HepG2 (cell line): ENCODE results near the gene GCM1. TPM values are rescaled to one million over a fixed set of nuclear protein-coding genes. Genes with fewer than 3 reads are reported as not detected.

Experiments
- ATAC-seq: fragments of 200-7000 bp; cut with Tn5 transposase; 3 replicates; pipeline ENCODE4 v1.9.1; 2020; ENCODE audit warnings: mild to moderate bottlenecking, moderate library complexity
- BruUV-seq: library from RNA; stranded (reverse); fragments of 400-500 nt; replicated peaks from 2 replicates; lab custom pipeline; 2021; lab: Mats Ljungman, UMichigan
- CTCF ChIA-PET: fragments of 300-600 bp; formaldehyde crosslinking; extraction: SDS; loops from one replicate; lab custom pipeline; 2021; ENCODE audit warnings: low total read pairs, inconsistent platforms, low intra/inter-chr PET ratio; lab: Yijun Ruan, JAX
- POLR2A ChIA-PET: fragments of 350-600 bp; sonication (Branson Sonifier 250); formaldehyde crosslinking; loops from one replicate; lab custom pipeline; 2020; ENCODE audit warnings: antibody characterized with exemption, inconsistent platforms; lab: Yijun Ruan, JAX
- DNase-seq: peaks from one replicate; pipeline ENCODE4 v3.0.0-alpha.2; 2015; ENCODE audit warnings: low spot score
- FAIRE-seq: peaks from 3 replicates; lab custom pipeline; 2011; peaks lifted over from hg19 to GRCh38; lab: Jason Lieb, UNC
- H2AFZ ChIP-seq: one replicate; pipeline ENCODE4 v1.6.1; 2011; ENCODE audit warnings: low read length, inconsistent platforms
- H3K27ac ChIP-seq: fragments of 300-600 bp; 3 replicates; pipeline ENCODE4 v1.8.0; 2011; ENCODE audit warnings: mixed run types, mild to moderate bottlenecking, mixed read lengths, low read length, inconsistent platforms; ENCODE audit not compliant: insufficient read depth; ENCODE audit errors: extremely low read length
- H3K27me3 ChIP-seq, 2 experiments: fragments of 200-600 bp in 1 of 2; 2 replicates in 1 of 2; 3 replicates in 1 of 2; pipeline versions ENCODE4 v1.6.0 to v1.8.0; 2011; ENCODE audit warnings: low read length in 2 of 2, mild to moderate bottlenecking in 2 of 2, moderate library complexity in 2 of 2, inconsistent platforms in 1 of 2; ENCODE audit not compliant: insufficient read depth in 2 of 2, control insufficient read depth in 1 of 2
- H3K36me3 ChIP-seq, 2 experiments: fragments of 200-600 bp in 1 of 2; replicated peaks in 1 of 2; 2 replicates in 1 of 2; 3 replicates in 1 of 2; pipeline versions ENCODE4 v1.5.1 to v1.8.0; 2011; ENCODE audit warnings: low read length in 2 of 2, inconsistent platforms in 1 of 2; ENCODE audit not compliant: insufficient read depth in 2 of 2, control insufficient read depth in 1 of 2
- H3K4me1 ChIP-seq: 2 replicates; pipeline ENCODE4 v1.5.1; 2012; ENCODE audit warnings: low read length, inconsistent platforms; ENCODE audit not compliant: insufficient read depth
- H3K4me2 ChIP-seq: 2 replicates; pipeline ENCODE4 v1.6.0; 2011; ENCODE audit warnings: low read depth, low read length, inconsistent platforms
- H3K4me3 ChIP-seq, 3 experiments: fragments of 200-600 bp in 1 of 3; sonication (generic), shearing (Covaris generic) in 1 of 3; replicated peaks in 1 of 3; 2 replicates each; pipeline ENCODE4 v1.5.1; 2011 to 2016; ENCODE audit warnings: low read length in 3 of 3, inconsistent platforms in 2 of 3, low read depth in 2 of 3, mild to moderate bottlenecking in 2 of 3, control low read depth in 1 of 3, mixed read lengths in 1 of 3; ENCODE audit not compliant: insufficient read depth in 1 of 3
- H3K79me2 ChIP-seq: one replicate; pipeline ENCODE4 v1.6.1; 2011; ENCODE audit warnings: low read length, inconsistent platforms; ENCODE audit not compliant: insufficient read depth
- H3K9ac ChIP-seq: 2 replicates; pipeline ENCODE4 v1.6.0; 2011; ENCODE audit warnings: mild to moderate bottlenecking, low read depth, low read length, inconsistent platforms; ENCODE audit not compliant: insufficient read depth
- H3K9me3 ChIP-seq: 2 replicates; pipeline ENCODE4 v1.5.1; 2012; ENCODE audit warnings: mild to moderate bottlenecking, low read length
- H4K20me1 ChIP-seq: 2 replicates; pipeline ENCODE4 v1.6.0; 2011; ENCODE audit warnings: inconsistent platforms, mild to moderate bottlenecking, low read length, moderate library complexity; ENCODE audit not compliant: insufficient read depth
- DMAP1 ChIP-seq: IDR thresholded peaks from 2 replicates; pipeline ENCODE4 v1.6.1; 2016
- DNMT3B ChIP-seq: conservative IDR thresholded peaks from 2 replicates; pipeline ENCODE4 v1.6.1; 2016; ENCODE audit warnings: missing biosample characterization, control low read depth
- EP300 ChIP-seq, 3 experiments: sonication (generic) in 1 of 3; formaldehyde crosslinking in 1 of 3; IDR thresholded peaks; 2 replicates each; pipeline versions ENCODE4 v1.5.1 to v1.6.1; 2011 to 2020; ENCODE audit warnings: low read depth in 2 of 3, low read length in 2 of 3, borderline replicate concordance in 1 of 3, improper control_type of control experiment in 1 of 3, mild to moderate bottlenecking in 1 of 3, missing genetic modification reagents in 1 of 3, moderate library complexity in 1 of 3
- HDAC1 ChIP-seq: sonication (generic); formaldehyde crosslinking; IDR thresholded peaks from 2 replicates; pipeline ENCODE4 v1.5.1; 2020; ENCODE audit warnings: mild to moderate bottlenecking, missing genetic modification reagents
- HNF4G ChIP-seq, 2 experiments: sonication (generic) in 1 of 2; formaldehyde crosslinking in 1 of 2; IDR thresholded peaks; 2 replicates each; pipeline versions ENCODE4 v1.4.0 to v1.6.1; 2011 to 2020; ENCODE audit warnings: borderline replicate concordance in 2 of 2, low read depth in 2 of 2, mild to moderate bottlenecking in 2 of 2, low read length in 1 of 2, missing genetic modification reagents in 1 of 2, moderate library complexity in 1 of 2
- KLF13 ChIP-seq: sonication (generic); formaldehyde crosslinking; IDR thresholded peaks from 2 replicates; pipeline ENCODE4 v1.4.0; 2020; ENCODE audit warnings: mild to moderate bottlenecking, missing genetic modification reagents
- KMT2B ChIP-seq: IDR thresholded peaks from 2 replicates; pipeline ENCODE4 v1.6.1; 2016; ENCODE audit warnings: missing genetic modification reagents, missing compliant biosample characterization
- PHF20 ChIP-seq: sonication (generic); formaldehyde crosslinking; IDR thresholded peaks from 2 replicates; pipeline ENCODE4 v1.5.0; 2020; ENCODE audit warnings: mild to moderate bottlenecking, missing genetic modification reagents
- PHF8 ChIP-seq: sonication (generic); formaldehyde crosslinking; IDR thresholded peaks from 2 replicates; pipeline ENCODE4 v1.5.0; 2020; ENCODE audit warnings: missing genetic modification reagents
- POLR2AphosphoS2 ChIP-seq: IDR thresholded peaks from 2 replicates; pipeline ENCODE4 v1.6.1; 2011; ENCODE audit warnings: low read depth, low read length, improper control_type of control experiment
- RAD51 ChIP-seq: fragments of 450-650 bp; IDR thresholded peaks from 2 replicates; pipeline ENCODE4 v1.6.1; 2016; ENCODE audit warnings: borderline replicate concordance
- SYNCRIP ChIP-seq: fragments of 200-400 bp; formaldehyde crosslinking; IDR thresholded peaks from 2 replicates; pipeline ENCODE4 v1.6.1; 2018; ENCODE audit warnings: mild to moderate bottlenecking, low read depth, low read length; ENCODE audit not compliant: insufficient read depth
- ZFP36L1 ChIP-seq: sonication (generic); formaldehyde crosslinking; IDR thresholded peaks from 2 replicates; pipeline ENCODE4 v1.8.0; 2022; ENCODE audit warnings: mild to moderate bottlenecking, missing genetic modification reagents, moderate library complexity
- ZFP62 ChIP-seq: sonication (generic); formaldehyde crosslinking; IDR thresholded peaks from 2 replicates; pipeline ENCODE4 v1.4.0; 2020; ENCODE audit warnings: missing genetic modification reagents
- ZNF383 ChIP-seq: sonication (generic); formaldehyde crosslinking; IDR thresholded peaks from 2 replicates; pipeline ENCODE4 v1.4.0; 2020; ENCODE audit warnings: missing genetic modification reagents, mild to moderate bottlenecking, borderline replicate concordance
- ZNF446 ChIP-seq: sonication (generic); formaldehyde crosslinking; IDR thresholded peaks from 2 replicates; pipeline ENCODE4 v1.5.0; 2020; ENCODE audit warnings: mild to moderate bottlenecking, missing genetic modification reagents
- ZNF460 ChIP-seq: sonication (generic); formaldehyde crosslinking; IDR thresholded peaks from 2 replicates; pipeline ENCODE4 v1.5.1; 2020; ENCODE audit warnings: missing genetic modification reagents, mild to moderate bottlenecking, borderline replicate concordance
- WGBS: methylation state at CpG from one replicate; pipeline ENCODE4 v1.1.6; 2017; ENCODE audit warnings: low lambda C conversion rate; 5-methylcytosine and 5-hydroxymethylcytosine counted together
- in situ Hi-C: cut with HindIII; loops from 2 replicates; pipeline ENCODE4 v1.10.0; 2017; ENCODE audit warnings: low pct_unique_long_range_greater_than_20kb; ENCODE audit not compliant: extremely low pct_ligation_motif_present
- intact Hi-C: fragments of 100-400 bp; cut with micrococcal nuclease; formaldehyde crosslinking; loops from one replicate; pipeline ENCODE4 v1.10.0; 2022; ENCODE audit not compliant: unreplicated experiment
- polyA plus RNA-seq, 8 experiments: library from polyadenylated mRNA; depleted of rRNA in 3 of 8; stranded (reverse) in 7 of 8; unstranded in 1 of 8; fragments of >200 nt; fragmentation: Illumina TruSeq in 4 of 8; extraction: Trizol in 4 of 8; gene quantifications; 2 replicates each; pipeline versions ENCODE4 v1.2.1 to v1.2.3, GENCODE V29; 2011 to 2016; ENCODE audit warnings: low read depth in 4 of 8, missing spikeins in 1 of 8, mixed read lengths in 1 of 8; ENCODE audit not compliant: insufficient read depth in 1 of 8
- total RNA-seq, 5 experiments: library from RNA; depleted of rRNA; stranded (reverse); fragments of >200 nt; fragmentation: Illumina TruSeq; extraction: Trizol; gene quantifications; 2 replicates each; pipeline ENCODE4 v1.2.3, GENCODE V29; 2016; ENCODE audit warnings: low read depth in 1 of 5
- TF ChIP-seq, protein P1 (sequence below): sonication (generic); formaldehyde crosslinking; IDR thresholded peaks from 2 replicates; pipeline ENCODE4 v1.5.0; 2020; ENCODE audit warnings: mild to moderate bottlenecking, missing genetic modification reagents

Gene GCM1
- total and polyA plus RNA-seq, 2 of the 13 experiments (the other 11 are each of a cell fraction or from before 2014, with no cell fraction given) = 0.04 to 0.13 TPM

DNA sequence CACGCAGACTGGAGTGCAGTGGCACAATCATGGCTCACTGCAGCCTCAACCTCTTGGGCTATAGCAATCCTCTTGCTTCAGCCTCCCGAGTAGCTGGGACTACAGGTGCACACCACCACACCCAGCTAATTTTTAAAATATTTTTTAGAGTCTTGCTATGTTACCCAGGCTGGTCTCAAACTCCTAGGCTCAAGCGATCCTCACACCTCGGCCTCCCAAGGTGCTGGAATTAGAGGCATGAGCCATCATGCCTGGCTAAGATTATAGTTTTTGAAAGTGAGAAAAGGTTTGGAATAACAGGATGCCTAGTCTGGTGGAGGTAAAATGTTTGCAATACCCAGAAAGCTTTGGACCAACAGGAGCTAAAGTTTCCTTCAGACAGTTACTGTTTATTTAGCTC lies 23.4 kb downstream of the GCM1 start:
- DNase-seq (no peak), FAIRE-seq (no peak)
- H3K4me2 ChIP-seq = no peak overlapping the region
- intact Hi-C loops (no loop called here), in situ Hi-C loops (no loop called here)
- no peaks in the 10 kb centered on the region for H3K27me3 ChIP-seq
- H3K9ac ChIP-seq = no peak overlapping the region
- H3K36me3 ChIP-seq = no peaks in the 10 kb centered on the region
- H2AFZ ChIP-seq = no peak overlapping the region
- ChIA-PET POLR2A (interaction anchor here (1.5 kb wide), 1 partner anchor 10 kb away, joined by 10 read pairs; no protein-coding TSS in a partner anchor), CTCF (no interaction called here)
- BruUV-seq = no TSS peak
- H3K4me1 ChIP-seq = peaks cover 13% of the 10 kb centered on the region
- 94% methylated on average over 4 of the region's 4 CpGs for WGBS
- TF ChIP-seq KMT2B (CRISPR knock-in tag) = no peak
- no peak for TF ChIP-seq ZFP62 (CRISPR knock-in tag)
- TF ChIP-seq PHF8 (CRISPR knock-in tag) = no peak
- no peak for TF ChIP-seq POLR2AphosphoS2
- TF ChIP-seq KLF13 (CRISPR knock-in tag) = no peak
- TF ChIP-seq EP300 (IDR thresholded peaks at IDR 0.05; ENCODE audit: low read depth in 2 of 2, low read length in 2 of 2) = no peak
- no peak for TF ChIP-seq EP300 (CRISPR knock-in tag; IDR thresholded peaks at IDR 0.05; ENCODE audit: borderline replicate concordance)
- TF ChIP-seq, protein P1, sequence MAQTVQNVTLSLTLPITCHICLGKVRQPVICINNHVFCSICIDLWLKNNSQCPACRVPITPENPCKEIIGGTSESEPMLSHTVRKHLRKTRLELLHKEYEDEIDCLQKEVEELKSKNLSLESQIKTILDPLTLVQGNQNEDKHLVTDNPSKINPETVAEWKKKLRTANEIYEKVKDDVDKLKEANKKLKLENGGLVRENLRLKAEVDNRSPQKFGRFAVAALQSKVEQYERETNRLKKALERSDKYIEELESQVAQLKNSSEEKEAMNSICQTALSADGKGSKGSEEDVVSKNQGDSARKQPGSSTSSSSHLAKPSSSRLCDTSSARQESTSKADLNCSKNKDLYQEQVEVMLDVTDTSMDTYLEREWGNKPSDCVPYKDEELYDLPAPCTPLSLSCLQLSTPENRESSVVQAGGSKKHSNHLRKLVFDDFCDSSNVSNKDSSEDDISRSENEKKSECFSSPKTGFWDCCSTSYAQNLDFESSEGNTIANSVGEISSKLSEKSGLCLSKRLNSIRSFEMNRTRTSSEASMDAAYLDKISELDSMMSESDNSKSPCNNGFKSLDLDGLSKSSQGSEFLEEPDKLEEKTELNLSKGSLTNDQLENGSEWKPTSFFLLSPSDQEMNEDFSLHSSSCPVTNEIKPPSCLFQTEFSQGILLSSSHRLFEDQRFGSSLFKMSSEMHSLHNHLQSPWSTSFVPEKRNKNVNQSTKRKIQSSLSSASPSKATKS = no peak
- TF ChIP-seq DNMT3B (CRISPR knock-in tag) = no peak
- no peak for TF ChIP-seq ZNF383 (CRISPR knock-in tag)
- no peak for TF ChIP-seq ZFP36L1 (CRISPR knock-in tag)
- no peak for TF ChIP-seq HDAC1 (CRISPR knock-in tag)
- no peak for TF ChIP-seq ZNF446
- TF ChIP-seq HNF4G (IDR thresholded peaks at IDR 0.05; ENCODE audit: borderline replicate concordance, low read depth, low read length) = no peak
- no peak for TF ChIP-seq HNF4G (CRISPR knock-in tag; IDR thresholded peaks at IDR 0.05; ENCODE audit: borderline replicate concordance, low read depth)
- TF ChIP-seq ZNF460 (CRISPR knock-in tag) = no peak
- no peak for TF ChIP-seq SYNCRIP
- TF ChIP-seq DMAP1 = no peak
- TF ChIP-seq RAD51 = no peak
- TF ChIP-seq PHF20 (CRISPR knock-in tag) = no peak
- TF ChIP-seq, all 625 proteins: peak for 0
- no peak for ATAC-seq
- Histone ChIP-seq H3K9me3 (no peaks in the 10 kb centered on the region), H4K20me1 (no peaks in the 10 kb centered on the region), H3K79me2 (no peaks in the 10 kb centered on the region), H3K27ac (no peak overlapping the region), H3K4me3 (no peak overlapping the region)
